SU-DHL-6 (cell line): ENCODE results near the gene FAM53A.

Experiments used
- H2AFZ ChIP-seq: fragments of 200-600 bp; sonication (generic); 2 replicates; pipeline ENCODE4 v1.6.1; 2014; ENCODE audit warnings: low read depth, mild to moderate bottlenecking, moderate library complexity, mixed read lengths, antibody characterized with exemption, low read length; ENCODE audit not compliant: severe bottlenecking
- H3F3A ChIP-seq: fragments of 200-600 bp; shearing (Covaris generic); 2 replicates; pipeline ENCODE4 v1.6.0; 2016; ENCODE audit warnings: antibody characterized with exemption, mild to moderate bottlenecking; ENCODE audit not compliant: insufficient read depth
- H3K27ac ChIP-seq: fragments of 200-600 bp; sonication (generic); 2 replicates; pipeline ENCODE4 v1.5.1; 2016; ENCODE audit warnings: low read depth, mild to moderate bottlenecking, low read length, moderate library complexity, mixed read lengths
- H3K27me3 ChIP-seq: fragments of 200-600 bp; sonication (generic), shearing (Covaris generic); 2 replicates; pipeline ENCODE4 v1.6.0; 2014; ENCODE audit warnings: mild to moderate bottlenecking, low read length
- H3K36me3 ChIP-seq: fragments of 200-600 bp; sonication (generic); 2 replicates; pipeline ENCODE4 v1.6.1; 2014; ENCODE audit warnings: mild to moderate bottlenecking, low read length, mixed read lengths
- H3K4me2 ChIP-seq: fragments of 300-600, 200-600 bp; shearing (Covaris generic), sonication (generic); 2 replicates; pipeline ENCODE4 v1.6.0; 2014; ENCODE audit warnings: low read length, low read depth, mild to moderate bottlenecking; ENCODE audit not compliant: poor library complexity, severe bottlenecking
- H3K4me3 ChIP-seq: fragments of 200-600 bp; sonication (generic); 2 replicates; pipeline ENCODE4 v1.5.1; 2014; ENCODE audit warnings: antibody characterized with exemption, low read length, mild to moderate bottlenecking, mixed read lengths; ENCODE audit not compliant: insufficient read depth, poor library complexity, severe bottlenecking
- H3K79me2 ChIP-seq: fragments of 200-600 bp; sonication (generic); 2 replicates; pipeline ENCODE4 v1.6.1; 2014; ENCODE audit warnings: mild to moderate bottlenecking, low read length, moderate library complexity; ENCODE audit not compliant: insufficient read depth
- H3K9ac ChIP-seq: fragments of 200-600 bp; sonication (generic); 2 replicates; pipeline ENCODE4 v1.7.0; 2014; ENCODE audit warnings: mild to moderate bottlenecking, low read length
- H3K9me2 ChIP-seq: fragments of 200-600 bp; sonication (generic); replicated peaks from 2 replicates; pipeline ENCODE4 v1.6.1; 2014; ENCODE audit warnings: low read length; ENCODE audit not compliant: insufficient read depth
- H3K9me3 ChIP-seq: fragments of 200-600 bp; sonication (generic); 2 replicates; pipeline ENCODE4 v1.6.1; 2014; ENCODE audit warnings: low read length, mixed read lengths; ENCODE audit not compliant: insufficient read depth
- H4K20me1 ChIP-seq: fragments of 200-600 bp; sonication (generic); 2 replicates; pipeline ENCODE4 v1.6.1; 2014; ENCODE audit warnings: low read depth, mild to moderate bottlenecking, antibody characterized with exemption, low read length, moderate library complexity, mixed read lengths
- EZH2phosphoT487 ChIP-seq: fragments of 200-600 bp; sonication (generic), shearing (Covaris generic); conservative IDR thresholded peaks from 2 replicates; pipeline ENCODE4 v1.6.1; 2018; ENCODE audit warnings: mild to moderate bottlenecking, antibody characterized with exemption, low read length, moderate library complexity, mixed read lengths
- TF ChIP-seq, protein P1 (sequence below): fragments of 200-600 bp; sonication (generic); IDR thresholded peaks from one replicate; pipeline ENCODE4 v1.5.1; 2017; ENCODE audit warnings: antibody characterized with exemption, mild to moderate bottlenecking, low read length, moderate library complexity; ENCODE audit not compliant: insufficient read depth, poor library complexity, severe bottlenecking

Gene FAM53A

DNA sequence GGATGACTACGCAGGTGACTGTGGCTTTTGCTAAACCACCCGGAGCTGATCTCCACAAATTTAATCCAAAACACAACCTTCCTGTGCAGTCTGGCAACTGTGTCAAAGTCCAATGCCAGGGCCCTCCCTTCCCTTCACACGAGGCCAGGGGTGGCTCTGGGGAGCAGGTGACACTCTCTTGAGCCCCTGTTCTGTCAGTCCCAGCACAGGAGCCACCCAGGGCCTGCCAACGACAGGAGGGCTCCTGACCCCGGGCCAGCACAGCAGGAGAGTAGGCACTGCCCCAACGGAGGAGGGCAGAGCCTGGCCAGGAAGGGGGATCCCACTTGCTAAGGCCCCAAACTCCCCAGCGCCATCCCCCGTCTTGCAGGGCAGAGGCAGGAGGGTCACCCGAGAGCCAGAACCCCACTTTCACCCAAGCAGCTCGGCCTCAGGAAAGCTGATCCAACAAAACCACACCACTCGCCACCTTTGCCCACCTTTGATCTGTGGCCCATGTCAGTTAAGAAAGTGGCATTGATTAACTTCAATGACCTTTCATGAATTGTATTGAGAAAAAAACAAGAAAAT is 44.7 kb downstream of the FAM53A start:
- H3K9me3 ChIP-seq = no peaks in the 10 kb centered on the region
- no peak overlapping the region for H2AFZ ChIP-seq
- H4K20me1 ChIP-seq = no peaks in the 10 kb centered on the region
- H3K4me2 ChIP-seq = no peak overlapping the region
- no peak overlapping the region for H3K9ac ChIP-seq
- no peak overlapping the region for H3K4me3 ChIP-seq
- H3F3A ChIP-seq = no peaks in the 10 kb centered on the region
- no peaks in the 10 kb centered on the region for H3K9me2 ChIP-seq
- no peaks in the 10 kb centered on the region for H3K27me3 ChIP-seq
- no peaks in the 10 kb centered on the region for H3K36me3 ChIP-seq
- no peak overlapping the region for H3K27ac ChIP-seq
- no peaks in the 10 kb centered on the region for H3K79me2 ChIP-seq
- TF ChIP-seq, protein P1, sequence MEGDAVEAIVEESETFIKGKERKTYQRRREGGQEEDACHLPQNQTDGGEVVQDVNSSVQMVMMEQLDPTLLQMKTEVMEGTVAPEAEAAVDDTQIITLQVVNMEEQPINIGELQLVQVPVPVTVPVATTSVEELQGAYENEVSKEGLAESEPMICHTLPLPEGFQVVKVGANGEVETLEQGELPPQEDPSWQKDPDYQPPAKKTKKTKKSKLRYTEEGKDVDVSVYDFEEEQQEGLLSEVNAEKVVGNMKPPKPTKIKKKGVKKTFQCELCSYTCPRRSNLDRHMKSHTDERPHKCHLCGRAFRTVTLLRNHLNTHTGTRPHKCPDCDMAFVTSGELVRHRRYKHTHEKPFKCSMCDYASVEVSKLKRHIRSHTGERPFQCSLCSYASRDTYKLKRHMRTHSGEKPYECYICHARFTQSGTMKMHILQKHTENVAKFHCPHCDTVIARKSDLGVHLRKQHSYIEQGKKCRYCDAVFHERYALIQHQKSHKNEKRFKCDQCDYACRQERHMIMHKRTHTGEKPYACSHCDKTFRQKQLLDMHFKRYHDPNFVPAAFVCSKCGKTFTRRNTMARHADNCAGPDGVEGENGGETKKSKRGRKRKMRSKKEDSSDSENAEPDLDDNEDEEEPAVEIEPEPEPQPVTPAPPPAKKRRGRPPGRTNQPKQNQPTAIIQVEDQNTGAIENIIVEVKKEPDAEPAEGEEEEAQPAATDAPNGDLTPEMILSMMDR = no peak
- no peak for TF ChIP-seq EZH2phosphoT487

DNA sequence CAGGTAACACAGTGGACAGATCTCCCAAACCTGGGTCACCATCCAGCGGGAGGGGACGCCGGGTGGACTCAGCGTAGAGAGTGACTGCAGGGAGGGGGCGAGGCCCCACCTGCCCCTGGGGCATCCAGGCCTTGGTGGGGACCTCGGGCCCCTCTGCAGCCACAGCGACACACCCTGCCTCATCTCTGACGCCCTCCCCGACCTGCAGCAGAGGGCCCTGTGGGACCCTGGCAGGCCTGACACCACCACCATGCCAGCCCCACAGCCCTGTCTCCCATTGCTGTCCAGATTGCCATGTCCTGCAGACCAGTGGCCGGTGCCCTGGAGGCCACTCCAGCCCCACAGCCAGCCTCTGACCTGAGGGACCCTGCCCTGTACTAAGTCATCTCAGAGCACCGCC is 45.2 kb downstream of the FAM53A start:
- Histone ChIP-seq H3K79me2 (no peaks in the 10 kb centered on the region), H3K4me2 (no peak overlapping the region), H3K36me3 (no peaks in the 10 kb centered on the region), H3K27me3 (no peaks in the 10 kb centered on the region), H4K20me1 (no peaks in the 10 kb centered on the region), H3K9me3 (no peaks in the 10 kb centered on the region), H3K9ac (no peak overlapping the region), H3K9me2 (no peaks in the 10 kb centered on the region), H2AFZ (no peak overlapping the region), H3F3A (no peaks in the 10 kb centered on the region), H3K4me3 (no peak overlapping the region), H3K27ac (no peak overlapping the region)
- TF ChIP-seq, protein P1 = no peak
- no peak for TF ChIP-seq EZH2phosphoT487

DNA sequence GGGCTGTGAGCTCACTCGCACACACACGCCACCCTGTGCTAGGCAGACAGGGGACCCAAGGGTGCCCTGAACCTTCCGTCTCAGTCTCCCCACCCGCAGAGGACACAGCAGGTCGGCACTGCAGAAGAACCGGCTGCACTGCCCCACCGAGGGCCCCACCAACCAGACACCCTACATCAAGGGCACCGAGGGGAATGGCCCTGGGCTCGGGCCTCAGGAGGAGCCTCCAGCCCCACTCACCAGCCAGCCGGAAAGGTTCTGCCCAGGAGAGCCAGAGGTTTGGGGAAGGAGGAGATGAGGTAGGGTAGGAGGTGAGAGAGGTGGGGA is 45.9 kb downstream of the FAM53A start:
- Histone ChIP-seq H2AFZ (no peak overlapping the region), H3K4me3 (no peak overlapping the region), H3K27me3 (no peaks in the 10 kb centered on the region), H4K20me1 (no peaks in the 10 kb centered on the region), H3K36me3 (no peaks in the 10 kb centered on the region), H3K27ac (no peak overlapping the region), H3K9ac (no peak overlapping the region), H3K79me2 (no peaks in the 10 kb centered on the region), H3K9me2 (no peaks in the 10 kb centered on the region), H3K9me3 (no peaks in the 10 kb centered on the region), H3F3A (no peaks in the 10 kb centered on the region), H3K4me2 (no peak overlapping the region)
- TF ChIP-seq EZH2phosphoT487 = no peak
- TF ChIP-seq, protein P1 = no peak
